ENCODE results near the gene GCNT1.

The GCNT1 gene

DNA sequence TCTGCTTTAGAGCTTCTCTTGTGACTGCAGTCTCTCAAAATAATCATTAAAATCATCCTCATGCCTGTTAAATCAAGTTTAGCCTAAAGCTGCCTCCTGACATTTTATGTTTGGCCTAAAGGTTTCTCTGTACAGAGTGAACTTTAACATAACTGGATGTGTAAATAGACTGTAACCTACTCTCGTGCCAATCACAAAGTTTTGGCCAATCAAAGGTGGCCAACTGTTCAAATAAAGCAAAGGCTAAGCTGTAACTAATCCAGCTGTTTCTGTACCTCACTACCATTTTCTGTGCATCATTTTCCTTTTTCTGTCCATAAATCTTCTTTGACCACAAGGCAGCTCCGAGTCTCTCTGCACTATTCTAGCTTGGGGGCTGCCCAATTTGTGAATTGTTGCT lies 86.2 kb downstream of the GCNT1 start:
- no peak for DNase-seq

DNA sequence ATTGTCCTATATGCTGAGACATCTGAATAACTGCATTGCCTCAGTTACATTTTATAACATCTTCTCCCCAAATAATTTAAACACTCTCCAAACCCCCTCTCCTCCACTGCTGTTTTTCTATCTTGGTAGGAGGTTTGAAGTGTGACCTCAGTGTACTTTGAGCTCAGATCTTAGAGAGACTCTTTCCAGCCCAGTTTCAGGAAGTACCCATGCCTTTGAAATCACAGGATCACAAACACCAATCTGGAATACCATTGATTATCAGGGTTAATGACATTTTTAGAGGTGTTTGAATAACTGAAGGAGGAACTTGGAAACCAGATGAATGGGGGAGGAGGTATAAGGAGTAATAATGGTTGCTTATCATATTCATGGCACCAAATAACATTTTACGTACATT lies 93.2 kb downstream of the GCNT1 start:
- DNase-seq = no peak

DNA sequence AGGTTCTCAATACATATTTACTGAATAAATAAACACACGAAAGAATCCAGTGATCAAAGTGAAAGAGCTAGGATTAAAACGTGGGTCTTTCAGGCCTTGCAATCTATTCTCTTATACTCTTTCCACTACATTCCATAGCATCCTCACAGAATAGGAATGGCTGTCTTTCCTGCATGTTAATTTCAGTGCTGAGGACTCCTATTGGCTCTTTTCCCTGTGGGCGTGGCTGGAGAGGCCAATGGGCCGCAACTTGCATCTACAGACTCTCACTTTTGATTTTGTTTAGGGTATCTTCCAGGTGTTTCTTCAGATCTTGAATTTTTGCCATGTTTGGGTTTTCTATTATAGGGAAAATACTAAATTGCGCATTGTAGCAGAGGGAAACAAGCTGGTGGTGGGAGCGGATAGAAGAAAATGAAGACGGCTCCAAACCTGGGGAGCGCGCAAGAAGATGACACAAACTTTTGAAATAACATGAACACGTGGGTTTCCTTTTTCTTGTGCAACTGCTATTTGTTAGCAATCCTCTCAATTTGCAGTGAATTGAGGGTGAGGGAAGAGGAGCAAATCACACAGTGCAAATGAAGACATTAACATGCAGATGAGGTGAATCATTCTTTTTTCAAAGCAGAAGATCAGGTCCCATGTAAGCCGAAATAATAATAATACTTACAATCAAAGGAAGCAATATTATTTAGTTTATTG lies 93.9 kb downstream of the GCNT1 start:
- no peak for DNase-seq

DNA sequence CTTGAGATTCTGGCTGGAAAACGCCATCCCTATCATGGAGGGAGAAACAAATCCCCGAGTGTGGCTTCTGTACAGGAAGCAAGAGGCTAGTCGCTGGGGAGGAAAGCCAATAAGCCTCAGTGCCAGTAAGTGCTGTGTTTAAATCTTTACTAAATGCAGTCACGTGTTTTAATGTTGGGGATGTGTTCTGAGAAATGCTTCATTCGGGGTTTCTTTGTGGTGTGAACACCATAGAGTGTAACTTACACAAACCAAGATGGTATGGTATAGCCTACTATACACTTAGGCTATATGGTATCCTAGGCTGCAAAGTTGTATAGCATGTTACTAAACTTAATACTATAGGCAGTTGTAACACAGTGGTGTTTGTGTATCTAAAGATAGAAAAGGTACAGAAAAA lies 94.7 kb downstream of the GCNT1 start:
- DNase-seq = no peak

Measured in NCI-H2171 (cell line).